ENCODE results near the gene CRHR1. TPM values are rescaled to one million over a fixed set of nuclear protein-coding genes. Genes with fewer than 3 reads are reported as not detected.

CRHR1 gene
- total RNA-seq, 4 donors from 2014 or later = 0.26 to 0.89 (median 0.76) TPM

- no peak for TF ChIP-seq POLR2A (IDR thresholded peaks at IDR 0.05)
- H3K27me3 ChIP-seq = no peaks in the 10 kb centered on the region
- no peaks in the 10 kb centered on the region for H3K4me1 ChIP-seq
- no peak overlapping the region for H3K4me3 ChIP-seq
- no peak overlapping the region for H3K27ac ChIP-seq
- WGBS = 85% methylated on average over 5 of the region's 5 CpGs
- no peak for DNase-seq (ENCODE audit: low spot score in 2 of 2)
- no peaks in the 10 kb centered on the region for H3K36me3 ChIP-seq
- no peaks in the 10 kb centered on the region for H3K9me3 ChIP-seq
Measured at GRCh38 chr17:45871718-45872117, 87.6 kb downstream of the CRHR1 start.

GRCh38 chr17:45873728-45874127 is 89.6 kb downstream of the CRHR1 start:
- no peak for TF ChIP-seq POLR2AphosphoS5 (IDR thresholded peaks at IDR 0.05)
- TF ChIP-seq, protein P1, sequence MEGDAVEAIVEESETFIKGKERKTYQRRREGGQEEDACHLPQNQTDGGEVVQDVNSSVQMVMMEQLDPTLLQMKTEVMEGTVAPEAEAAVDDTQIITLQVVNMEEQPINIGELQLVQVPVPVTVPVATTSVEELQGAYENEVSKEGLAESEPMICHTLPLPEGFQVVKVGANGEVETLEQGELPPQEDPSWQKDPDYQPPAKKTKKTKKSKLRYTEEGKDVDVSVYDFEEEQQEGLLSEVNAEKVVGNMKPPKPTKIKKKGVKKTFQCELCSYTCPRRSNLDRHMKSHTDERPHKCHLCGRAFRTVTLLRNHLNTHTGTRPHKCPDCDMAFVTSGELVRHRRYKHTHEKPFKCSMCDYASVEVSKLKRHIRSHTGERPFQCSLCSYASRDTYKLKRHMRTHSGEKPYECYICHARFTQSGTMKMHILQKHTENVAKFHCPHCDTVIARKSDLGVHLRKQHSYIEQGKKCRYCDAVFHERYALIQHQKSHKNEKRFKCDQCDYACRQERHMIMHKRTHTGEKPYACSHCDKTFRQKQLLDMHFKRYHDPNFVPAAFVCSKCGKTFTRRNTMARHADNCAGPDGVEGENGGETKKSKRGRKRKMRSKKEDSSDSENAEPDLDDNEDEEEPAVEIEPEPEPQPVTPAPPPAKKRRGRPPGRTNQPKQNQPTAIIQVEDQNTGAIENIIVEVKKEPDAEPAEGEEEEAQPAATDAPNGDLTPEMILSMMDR (IDR thresholded peaks at IDR 0.05) = no peak
- TF ChIP-seq EP300 (IDR thresholded peaks at IDR 0.05) = no peak
- TF ChIP-seq POLR2A (IDR thresholded peaks at IDR 0.05) = no peak
- WGBS = 28% methylated on average over 6 of the region's 6 CpGs
- H3K4me3 ChIP-seq = no peak overlapping the region
- no peaks in the 10 kb centered on the region for H3K27me3 ChIP-seq
- no peak for DNase-seq (ENCODE audit: low spot score in 2 of 2)
- H3K4me1 ChIP-seq = no peaks in the 10 kb centered on the region
- no peaks in the 10 kb centered on the region for H3K36me3 ChIP-seq
- H3K9me3 ChIP-seq = no peaks in the 10 kb centered on the region
- no peak overlapping the region for H3K27ac ChIP-seq

DNA sequence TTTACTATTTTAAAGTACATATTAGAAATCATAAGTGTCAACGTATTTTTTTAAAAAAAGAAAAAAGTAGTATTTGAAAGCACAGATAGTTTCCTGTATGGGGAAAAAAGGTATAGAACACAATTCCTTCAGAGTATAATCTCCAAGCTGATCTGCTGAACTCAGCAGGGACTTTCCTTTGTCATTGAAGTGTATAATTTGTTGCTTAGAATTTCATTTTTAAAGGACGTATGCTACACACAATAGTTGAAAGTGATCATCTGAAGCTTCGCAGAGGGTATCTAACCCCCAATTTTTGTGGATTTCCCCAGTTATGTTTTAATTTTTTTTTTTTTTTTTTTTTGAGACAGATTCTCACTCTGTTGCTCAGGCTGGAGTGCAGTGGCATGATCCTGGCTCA is 90.0 kb downstream of the CRHR1 start:
- Histone ChIP-seq H3K4me3 (no peak overlapping the region), H3K36me3 (no peaks in the 10 kb centered on the region), H3K27me3 (no peaks in the 10 kb centered on the region), H3K9me3 (no peaks in the 10 kb centered on the region), H3K4me1 (no peaks in the 10 kb centered on the region), H3K27ac (no peak overlapping the region)
- DNase-seq (ENCODE audit: low spot score in 2 of 2) = no peak
- WGBS = 44% methylated on average over 3 of the region's 3 CpGs
- TF ChIP-seq, protein P1 (IDR thresholded peaks at IDR 0.05) = no peak
- TF ChIP-seq POLR2AphosphoS5 (IDR thresholded peaks at IDR 0.05) (no peak), EP300 (IDR thresholded peaks at IDR 0.05) (no peak), POLR2A (IDR thresholded peaks at IDR 0.05) (no peak)

DNA sequence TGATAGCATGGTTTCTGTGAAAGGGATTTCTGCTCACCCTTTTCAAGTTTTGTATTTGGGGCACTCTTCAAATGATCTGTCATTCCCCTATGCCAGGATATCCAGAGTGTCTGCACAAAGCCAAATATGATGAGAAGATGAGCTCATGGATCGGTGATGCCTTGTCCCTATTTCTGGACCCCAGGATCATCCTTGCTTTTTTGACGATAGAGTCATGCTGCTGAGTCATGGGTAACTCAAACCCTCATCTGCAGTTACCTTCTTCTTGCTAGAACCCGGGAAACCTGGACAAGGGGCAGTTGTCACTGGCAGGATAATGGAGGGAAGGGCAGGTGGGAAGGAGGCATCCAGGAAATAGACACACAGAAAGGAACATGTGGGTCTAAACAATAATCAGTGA is 92.4 kb downstream of the CRHR1 start:
- DNase-seq (ENCODE audit: low spot score in 2 of 2) = no peak
- Histone ChIP-seq H3K9me3 (no peaks in the 10 kb centered on the region), H3K4me1 (no peaks in the 10 kb centered on the region), H3K36me3 (no peaks in the 10 kb centered on the region), H3K27me3 (peaks cover 6% of the 10 kb centered on the region), H3K27ac (no peak overlapping the region), H3K4me3 (no peak overlapping the region)
- WGBS = 72% methylated on average over 3 of the region's 3 CpGs
- TF ChIP-seq POLR2AphosphoS5 (IDR thresholded peaks at IDR 0.05) = no peak
- TF ChIP-seq, protein P1 (IDR thresholded peaks at IDR 0.05) = no peak
- TF ChIP-seq EP300 (IDR thresholded peaks at IDR 0.05) = no peak
- no peak for TF ChIP-seq POLR2A (IDR thresholded peaks at IDR 0.05)

DNA sequence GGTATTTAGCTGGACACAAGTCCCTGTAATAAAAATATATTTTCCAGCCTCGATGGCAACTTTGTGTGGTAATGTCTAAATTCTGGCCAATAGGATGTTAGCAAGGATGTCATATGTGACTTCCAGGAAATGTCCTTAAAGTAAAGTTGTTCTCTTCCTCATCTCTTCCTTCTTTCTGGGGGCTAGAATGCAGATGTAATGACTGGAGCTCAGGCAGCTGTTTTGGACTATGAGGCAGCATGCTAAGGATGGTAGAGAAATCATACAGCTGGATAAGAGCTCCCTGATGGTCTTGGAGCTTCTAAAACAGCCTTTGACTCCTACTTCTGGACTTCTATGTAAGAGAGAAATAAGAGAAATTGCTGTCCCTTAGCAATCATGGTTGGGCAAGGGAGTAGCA is 93.3 kb downstream of the CRHR1 start:
- H3K4me3 ChIP-seq = no peak overlapping the region
- no peak overlapping the region for H3K27ac ChIP-seq
- no peaks in the 10 kb centered on the region for H3K36me3 ChIP-seq
- H3K27me3 ChIP-seq = peaks cover 8% of the 10 kb centered on the region
- WGBS = 60% methylated on average over 1 of the region's 1 CpG
- no peaks in the 10 kb centered on the region for H3K4me1 ChIP-seq
- no peak for TF ChIP-seq POLR2AphosphoS5 (IDR thresholded peaks at IDR 0.05)
- TF ChIP-seq POLR2A (IDR thresholded peaks at IDR 0.05) = no peak
- TF ChIP-seq, protein P1 (IDR thresholded peaks at IDR 0.05) = no peak
- no peak for TF ChIP-seq EP300 (IDR thresholded peaks at IDR 0.05)
- no peak for DNase-seq (ENCODE audit: low spot score in 2 of 2)
- no peaks in the 10 kb centered on the region for H3K9me3 ChIP-seq

DNA sequence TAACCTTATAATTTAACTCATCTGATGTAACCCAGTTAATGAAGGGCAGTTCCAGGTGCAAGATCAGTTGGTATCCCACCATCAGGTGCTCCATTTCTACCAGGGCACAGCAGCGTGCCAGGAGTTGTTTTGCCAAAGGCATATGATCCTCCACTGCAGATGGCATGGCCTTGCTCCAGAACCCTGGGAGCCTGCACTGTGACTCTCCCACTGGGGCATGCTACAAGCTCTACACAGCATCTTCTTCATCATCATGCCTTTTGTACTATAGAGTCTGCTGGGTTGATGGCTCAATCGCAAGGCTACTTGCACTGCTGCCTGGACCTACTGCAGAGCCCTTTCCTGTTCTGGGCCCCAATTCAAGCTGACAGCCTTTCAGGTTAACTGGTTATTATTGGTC is 98.9 kb downstream of the CRHR1 start:
- Histone ChIP-seq H3K9me3 (no peaks in the 10 kb centered on the region), H3K27me3 (peaks cover 11% of the 10 kb centered on the region), H3K4me3 (no peak overlapping the region), H3K4me1 (no peaks in the 10 kb centered on the region), H3K27ac (no peak overlapping the region), H3K36me3 (no peaks in the 10 kb centered on the region)
- TF ChIP-seq POLR2AphosphoS5 (IDR thresholded peaks at IDR 0.05) = no peak
- no peak for TF ChIP-seq EP300 (IDR thresholded peaks at IDR 0.05)
- TF ChIP-seq POLR2A (IDR thresholded peaks at IDR 0.05) = no peak
- TF ChIP-seq, protein P1 (IDR thresholded peaks at IDR 0.05) = no peak
- 90% methylated on average over 2 of the region's 2 CpGs for WGBS
- no peak for DNase-seq (ENCODE audit: low spot score in 2 of 2)
